Neural cell (in vitro differentiated cells): ENCODE measurements around the gene CPS1. TPM values are rescaled to one million over a fixed set of nuclear protein-coding genes. Genes with fewer than 3 reads are reported as not detected.

ENCODE experiments used
- H2AFZ ChIP-seq: fragments of 200-600, 300-800 bp; sonication (generic), shearing (Covaris generic); 2 replicates; pipeline ENCODE4 v1.6.0; 2014; ENCODE audit warnings: low read depth, mild to moderate bottlenecking, antibody characterized with exemption, low read length, moderate library complexity
- H3F3A ChIP-seq: fragments of 200-600 bp; shearing (Covaris generic); 2 replicates; pipeline ENCODE4 v1.6.1; 2016; ENCODE audit warnings: mild to moderate bottlenecking, moderate library complexity, mixed read lengths, antibody characterized with exemption, low read length; ENCODE audit not compliant: insufficient read depth, poor library complexity, severe bottlenecking
- H3K27ac ChIP-seq: fragments of 200-600, 300-800 bp; sonication (generic), shearing (Covaris generic); 2 replicates; pipeline ENCODE4 v1.5.1; 2014; ENCODE audit warnings: mild to moderate bottlenecking, low read length, moderate library complexity
- H3K27me3 ChIP-seq: fragments of 300-800, 200-600 bp; sonication (generic), shearing (Covaris generic); 2 replicates; pipeline ENCODE4 v1.6.0; 2014; ENCODE audit warnings: mild to moderate bottlenecking, low read depth, low read length, moderate library complexity; ENCODE audit not compliant: insufficient read depth
- H3K36me3 ChIP-seq: fragments of 300-800, 200-600 bp; sonication (generic), shearing (Covaris generic); 2 replicates; pipeline ENCODE4 v1.5.1; 2014; ENCODE audit warnings: mild to moderate bottlenecking, antibody characterized with exemption, low read length, moderate library complexity; ENCODE audit not compliant: insufficient read depth
- H3K4me2 ChIP-seq: fragments of 300-800, 200-600 bp; sonication (generic), shearing (Covaris generic); 2 replicates; pipeline ENCODE4 v1.6.0; 2014; ENCODE audit warnings: mild to moderate bottlenecking, low read length
- H3K4me3 ChIP-seq: fragments of 300-800, 200-600 bp; sonication (generic), shearing (Covaris generic); 2 replicates; pipeline ENCODE4 v1.5.1; 2014; ENCODE audit warnings: mild to moderate bottlenecking, low read length, moderate library complexity
- H3K79me2 ChIP-seq: fragments of 200-600 bp; shearing (Covaris generic); replicated peaks from 2 replicates; pipeline ENCODE4 v1.6.0; 2014; ENCODE audit warnings: mild to moderate bottlenecking, low read length, moderate library complexity; ENCODE audit not compliant: insufficient read depth
- H3K9ac ChIP-seq: fragments of 300-800, 200-600 bp; sonication (generic), shearing (Covaris generic); 2 replicates; pipeline ENCODE4 v1.6.1; 2016; ENCODE audit warnings: mild to moderate bottlenecking, low read length, mixed read lengths
- H3K9me2 ChIP-seq: fragments of 200-600 bp; shearing (Covaris generic); 2 replicates; pipeline ENCODE4 v1.6.1; 2016; ENCODE audit warnings: mild to moderate bottlenecking, low read length, mixed read lengths; ENCODE audit not compliant: insufficient read depth
- H3K9me3 ChIP-seq: fragments of 200-600, 300-800 bp; sonication (generic), shearing (Covaris generic); 2 replicates; pipeline ENCODE4 v1.6.1; 2016; ENCODE audit warnings: mild to moderate bottlenecking, mixed run types, low read length, moderate library complexity, mixed read lengths
- H4K20me1 ChIP-seq: fragments of 200-600 bp; shearing (Covaris generic); 2 replicates; pipeline ENCODE4 v1.6.1; 2016; ENCODE audit warnings: mild to moderate bottlenecking, mixed run types; ENCODE audit not compliant: insufficient read depth
- EP300 ChIP-seq: fragments of 450-650 bp; conservative IDR thresholded peaks from 2 replicates; pipeline ENCODE4 v1.6.1; 2014; ENCODE audit warnings: antibody characterized with exemption, mild to moderate bottlenecking, moderate library complexity; ENCODE audit not compliant: poor library complexity, severe bottlenecking
- EZH2 ChIP-seq: fragments of 200-600, 300-800 bp; shearing (Covaris generic), sonication (generic); IDR thresholded peaks from 2 replicates; pipeline ENCODE4 v1.6.1; 2014; ENCODE audit warnings: antibody characterized with exemption, low read length, borderline replicate concordance, mild to moderate bottlenecking; ENCODE audit not compliant: insufficient read depth, poor library complexity, severe bottlenecking
- MXI1 ChIP-seq: fragments of 450-650 bp; conservative IDR thresholded peaks from 2 replicates; pipeline ENCODE4 v1.6.1; 2014; ENCODE audit warnings: antibody characterized with exemption, mild to moderate bottlenecking; ENCODE audit not compliant: poor library complexity, severe bottlenecking
- POLR2AphosphoS5 ChIP-seq: IDR thresholded peaks from 2 replicates; pipeline ENCODE4 v1.6.1; 2012
- RAD21 ChIP-seq: fragments of 450-650 bp; conservative IDR thresholded peaks from 2 replicates; pipeline ENCODE4 v1.6.1; 2014; ENCODE audit warnings: antibody characterized with exemption, mild to moderate bottlenecking, moderate library complexity
- REST ChIP-seq: IDR thresholded peaks from 2 replicates; pipeline ENCODE4 v1.6.1; 2012; ENCODE audit warnings: borderline replicate concordance
- SMC3 ChIP-seq: fragments of 450-650 bp; conservative IDR thresholded peaks from 2 replicates; pipeline ENCODE4 v1.6.1; 2014; ENCODE audit warnings: antibody characterized with exemption, mild to moderate bottlenecking, moderate library complexity; ENCODE audit not compliant: poor library complexity
- TAF1 ChIP-seq: IDR thresholded peaks from 2 replicates; pipeline ENCODE4 v1.6.1; 2012; ENCODE audit warnings: low read depth
- polyA plus RNA-seq: library from polyadenylated mRNA; depleted of rRNA; stranded (reverse); fragments of >200 nt; gene quantifications from 2 replicates; pipeline ENCODE4 v1.2.3, GENCODE V29; 2014
- TF ChIP-seq, protein P1 (sequence below): fragments of 450-650 bp; IDR thresholded peaks from 2 replicates; pipeline ENCODE4 v1.5.1; 2014; ENCODE audit warnings: antibody characterized with exemption, mild to moderate bottlenecking, moderate library complexity; ENCODE audit not compliant: poor library complexity, severe bottlenecking

The CPS1 gene
- polyA plus RNA-seq, 1 donor from 2014 or later: 0.25 TPM

DNA sequence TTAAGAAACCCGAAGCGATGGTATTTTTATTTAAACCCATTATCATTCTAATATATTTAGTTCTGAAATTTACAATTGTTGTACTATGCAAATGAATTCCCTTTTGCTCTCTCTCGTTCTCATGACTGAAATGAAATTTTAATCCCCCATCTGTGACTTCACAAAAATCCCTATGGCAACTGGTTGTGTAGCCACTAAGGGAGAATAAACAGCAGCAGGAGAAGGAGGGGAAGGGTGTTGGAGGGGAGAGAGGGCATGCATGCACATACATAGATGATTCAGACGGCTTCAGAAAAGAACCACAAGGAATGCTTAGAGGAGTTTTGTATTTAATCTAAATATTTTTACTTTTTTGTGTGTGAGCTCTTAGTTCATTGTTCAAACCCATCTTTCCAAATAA is 36.8 kb downstream of the CPS1 start:
- Histone ChIP-seq H4K20me1 (no peaks in the 10 kb centered on the region), H3F3A (no peaks in the 10 kb centered on the region), H3K36me3 (no peaks in the 10 kb centered on the region), H3K4me3 (no peak overlapping the region), H3K9me2 (no peaks in the 10 kb centered on the region), H3K4me2 (no peak overlapping the region), H3K27me3 (no peaks in the 10 kb centered on the region), H3K27ac (no peak overlapping the region), H3K9me3 (no peaks in the 10 kb centered on the region), H2AFZ (no peak overlapping the region), H3K79me2 (no peaks in the 10 kb centered on the region), H3K9ac (no peak overlapping the region)
- TF ChIP-seq EP300: no peak
- TF ChIP-seq, protein P1, sequence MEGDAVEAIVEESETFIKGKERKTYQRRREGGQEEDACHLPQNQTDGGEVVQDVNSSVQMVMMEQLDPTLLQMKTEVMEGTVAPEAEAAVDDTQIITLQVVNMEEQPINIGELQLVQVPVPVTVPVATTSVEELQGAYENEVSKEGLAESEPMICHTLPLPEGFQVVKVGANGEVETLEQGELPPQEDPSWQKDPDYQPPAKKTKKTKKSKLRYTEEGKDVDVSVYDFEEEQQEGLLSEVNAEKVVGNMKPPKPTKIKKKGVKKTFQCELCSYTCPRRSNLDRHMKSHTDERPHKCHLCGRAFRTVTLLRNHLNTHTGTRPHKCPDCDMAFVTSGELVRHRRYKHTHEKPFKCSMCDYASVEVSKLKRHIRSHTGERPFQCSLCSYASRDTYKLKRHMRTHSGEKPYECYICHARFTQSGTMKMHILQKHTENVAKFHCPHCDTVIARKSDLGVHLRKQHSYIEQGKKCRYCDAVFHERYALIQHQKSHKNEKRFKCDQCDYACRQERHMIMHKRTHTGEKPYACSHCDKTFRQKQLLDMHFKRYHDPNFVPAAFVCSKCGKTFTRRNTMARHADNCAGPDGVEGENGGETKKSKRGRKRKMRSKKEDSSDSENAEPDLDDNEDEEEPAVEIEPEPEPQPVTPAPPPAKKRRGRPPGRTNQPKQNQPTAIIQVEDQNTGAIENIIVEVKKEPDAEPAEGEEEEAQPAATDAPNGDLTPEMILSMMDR: no peak
- TF ChIP-seq RAD21: no peak

DNA sequence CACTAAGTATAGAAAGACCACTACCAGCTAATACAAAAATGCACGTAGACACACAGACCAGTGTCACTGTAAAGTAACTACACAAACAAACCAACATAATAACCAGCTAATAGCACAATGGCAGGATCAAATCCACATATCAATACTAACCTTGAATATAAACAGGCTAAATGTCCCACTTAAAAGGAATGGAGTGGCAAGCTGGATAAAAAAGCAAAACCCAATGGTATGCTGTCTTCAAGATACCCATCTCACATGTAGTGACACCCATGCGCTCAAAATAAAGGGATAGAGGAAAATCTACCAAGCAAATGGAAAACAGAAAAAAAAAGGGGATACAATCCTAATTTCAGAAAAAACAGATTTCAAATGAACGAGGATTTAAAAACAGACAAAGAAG is 41.8 kb downstream of the CPS1 start:
- H3K9me3 ChIP-seq: no peaks in the 10 kb centered on the region
- H2AFZ ChIP-seq: no peak overlapping the region
- no peaks in the 10 kb centered on the region for H3K9me2 ChIP-seq
- H3K79me2 ChIP-seq: no peaks in the 10 kb centered on the region
- H3K27me3 ChIP-seq: no peaks in the 10 kb centered on the region
- TF ChIP-seq TAF1: no peak
- no peak for TF ChIP-seq REST
- TF ChIP-seq EZH2: no peak
- TF ChIP-seq RAD21: no peak
- TF ChIP-seq, protein P1: no peak
- no peak for TF ChIP-seq SMC3
- TF ChIP-seq EP300: no peak
- no peak for TF ChIP-seq POLR2AphosphoS5
- no peak for TF ChIP-seq MXI1
- no peak overlapping the region for H3K4me2 ChIP-seq
- H3K27ac ChIP-seq: no peak overlapping the region
- H3K36me3 ChIP-seq: no peaks in the 10 kb centered on the region
- H3F3A ChIP-seq: no peaks in the 10 kb centered on the region
- H4K20me1 ChIP-seq: no peaks in the 10 kb centered on the region
- no peak overlapping the region for H3K4me3 ChIP-seq
- H3K9ac ChIP-seq: no peak overlapping the region
